ENCODE measurements around the gene NUDT12. TPM values are rescaled to one million over a fixed set of nuclear protein-coding genes. Genes with fewer than 3 reads are reported as not detected.

The NUDT12 gene
- total RNA-seq, 1 experiment from 2014 or later: 11.3 TPM

- Histone ChIP-seq H3K27ac (ENCODE audit: insufficient read length, low read depth, low read length) (no peak overlapping the region), H3K4me1 (ENCODE audit: insufficient read depth, low read length) (no peaks in the 10 kb centered on the region; the same call in 1 of the 2 replicates), H3K9me3 (ENCODE audit: control insufficient read depth, low read depth, low read length) (no peaks in the 10 kb centered on the region), H3K23me2 (ENCODE audit: insufficient read length, low read depth, low read length, poor library complexity, severe bottlenecking) (no peaks in the 10 kb centered on the region), H3K79me2 (ENCODE audit: insufficient read depth, low read length) (no peaks in the 10 kb centered on the region), H3K4ac (ENCODE audit: low read depth, low read length) (no peak overlapping the region), H3K9ac (ENCODE audit: extremely low read depth, insufficient read length, low read length) (no peak overlapping the region), H3K79me1 (ENCODE audit: insufficient read depth, low read depth, low read length, poor library complexity, severe bottlenecking) (no peaks in the 10 kb centered on the region), H2BK5ac (ENCODE audit: insufficient read length, low read length) (no peak overlapping the region), H3K14ac (ENCODE audit: insufficient read depth, low read length) (no peak overlapping the region), H2BK20ac (ENCODE audit: low read depth, low read length, poor library complexity, severe bottlenecking) (no peak overlapping the region), H3K27me3 (ENCODE audit: insufficient read depth, low read length) (no peaks in the 10 kb centered on the region), H2BK15ac (ENCODE audit: low read depth, low read length) (no peak overlapping the region), H4K20me1 (ENCODE audit: control insufficient read depth, insufficient read depth, insufficient read length) (no peaks in the 10 kb centered on the region), H2BK120ac (ENCODE audit: low read depth, low read length, poor library complexity, severe bottlenecking) (no peak overlapping the region), H2AFZ (ENCODE audit: low read length) (no peak overlapping the region), H4K5ac (ENCODE audit: insufficient read length, low read depth, low read length) (no peak overlapping the region), H2AK5ac (ENCODE audit: insufficient read length, low read length) (no peak overlapping the region), H3K4me2 (ENCODE audit: insufficient read depth, insufficient read length, low read length) (no peak overlapping the region), H2BK12ac (ENCODE audit: insufficient read length, low read depth, low read length) (no peak overlapping the region), H3T11ph (ENCODE audit: low read length) (no peak overlapping the region), H3K56ac (ENCODE audit: insufficient read length, low read depth, low read length) (no peak overlapping the region), H3K18ac (ENCODE audit: insufficient read length, low read depth, low read length) (no peak overlapping the region), H4K91ac (ENCODE audit: insufficient read length, low read depth, low read length) (no peak overlapping the region), H4K8ac (replicated peaks; ENCODE audit: insufficient read length, low read depth, low read length) (no peak overlapping the region), H3K23ac (ENCODE audit: insufficient read length, low read depth, low read length) (no peak overlapping the region)
- peaks cover 2 to 4% of the 10 kb centered on the region in 2 experiments; a peak in 3 of 4 replicates for H3K4me1 Mint-ChIP-seq
- no peak overlapping the region for H3K4me3 Mint-ChIP-seq
- no peak overlapping the region for H3K27ac Mint-ChIP-seq
- DNase-seq: no peak
- TF ChIP-seq, protein P1, sequence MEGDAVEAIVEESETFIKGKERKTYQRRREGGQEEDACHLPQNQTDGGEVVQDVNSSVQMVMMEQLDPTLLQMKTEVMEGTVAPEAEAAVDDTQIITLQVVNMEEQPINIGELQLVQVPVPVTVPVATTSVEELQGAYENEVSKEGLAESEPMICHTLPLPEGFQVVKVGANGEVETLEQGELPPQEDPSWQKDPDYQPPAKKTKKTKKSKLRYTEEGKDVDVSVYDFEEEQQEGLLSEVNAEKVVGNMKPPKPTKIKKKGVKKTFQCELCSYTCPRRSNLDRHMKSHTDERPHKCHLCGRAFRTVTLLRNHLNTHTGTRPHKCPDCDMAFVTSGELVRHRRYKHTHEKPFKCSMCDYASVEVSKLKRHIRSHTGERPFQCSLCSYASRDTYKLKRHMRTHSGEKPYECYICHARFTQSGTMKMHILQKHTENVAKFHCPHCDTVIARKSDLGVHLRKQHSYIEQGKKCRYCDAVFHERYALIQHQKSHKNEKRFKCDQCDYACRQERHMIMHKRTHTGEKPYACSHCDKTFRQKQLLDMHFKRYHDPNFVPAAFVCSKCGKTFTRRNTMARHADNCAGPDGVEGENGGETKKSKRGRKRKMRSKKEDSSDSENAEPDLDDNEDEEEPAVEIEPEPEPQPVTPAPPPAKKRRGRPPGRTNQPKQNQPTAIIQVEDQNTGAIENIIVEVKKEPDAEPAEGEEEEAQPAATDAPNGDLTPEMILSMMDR (conservative IDR thresholded peaks at IDR 0.05): no peak
- no peaks in the 10 kb centered on the region for H3K9me3 Mint-ChIP-seq
- no peaks in the 10 kb centered on the region; a peak in 1 of 7 replicates for H3K36me3 Mint-ChIP-seq (ENCODE audit: insufficient read depth in 1 of 3, low read depth in 3 of 3)
- no peaks in the 10 kb centered on the region for H3K27me3 Mint-ChIP-seq (ENCODE audit: low read depth)
Measured at GRCh38 chr5:103607346-103607745, 44.8 kb upstream of the NUDT12 start.

Measured in H9 (cell line).